ENCODE measurements around the gene GGA3.
"Not testable (repeated sequence)": the region's sequence is repeated elsewhere in the genome, so short reads cannot be mapped to it uniquely, and the experiment has no call there.

The GGA3 gene

GRCh38 chr17:75271955-75272847 is 10.8 kb upstream of the GGA3 start:
- no peak for DNase-seq (ENCODE audit: low read depth)

- peak; percentile 86 for DNase-seq (ENCODE audit: low read depth)
Observed at GRCh38 chr17:75271233-75271954, 10.0 kb upstream of the GGA3 start.

GRCh38 chr17:75270966-75271232 is 9.5 kb upstream of the GGA3 start, which contains the start of gene MIF4GD:
TSS of gene MIF4GD (minus strand) at chr17:75271231. CDS start at chr17:75270195, 1,036 bp downstream.
- DNase-seq (ENCODE audit: low read depth), result no peak

GRCh38 chr17:75270218-75270965 is 9.0 kb upstream of the GGA3 start:
- peak; percentile 47 for DNase-seq (ENCODE audit: low read depth)

- no peak for DNase-seq (ENCODE audit: low read depth)
Observed at GRCh38 chr17:75269844-75270217, 8.4 kb upstream of the GGA3 start.

- DNase-seq (ENCODE audit: low read depth), result no peak
Observed at GRCh38 chr17:75267411-75268232, 6.2 kb upstream of the GGA3 start.

GRCh38 chr17:75267153-75267410 is 5.7 kb upstream of the GGA3 start:
- DNase-seq (ENCODE audit: low read depth), result no peak

GRCh38 chr17:75266316-75267152 is 5.1 kb upstream of the GGA3 start:
- DNase-seq (ENCODE audit: low read depth), result no peak

- DNase-seq (ENCODE audit: low read depth), result no peak
Observed at GRCh38 chr17:75265614-75266315, 4.4 kb upstream of the GGA3 start.

GRCh38 chr17:75263055-75263454 is 1.6 kb upstream of the GGA3 start:
- no peak for DNase-seq (ENCODE audit: low read depth)

GRCh38 chr17:75262112-75262606 is 753 bp upstream of the GGA3 start:
- DNase-seq (ENCODE audit: low read depth), result no peak

GRCh38 chr17:75260641-75261335 is 618 bp downstream of the GGA3 start:
- DNase-seq (ENCODE audit: low read depth), result no peak

- not testable (repeated sequence) for DNase-seq (ENCODE audit: low read depth)
Observed at GRCh38 chr17:75257228-75257627, 4.2 kb downstream of the GGA3 start.

- DNase-seq (ENCODE audit: low read depth), result not testable (repeated sequence)
Observed at GRCh38 chr17:75255954-75256698, 5.3 kb downstream of the GGA3 start.

GRCh38 chr17:75252039-75252816 is 9.2 kb downstream of the GGA3 start:
- DNase-seq (ENCODE audit: low read depth), result no peak

- no peak for DNase-seq (ENCODE audit: low read depth)
Observed at GRCh38 chr17:75250009-75250471, 11.4 kb downstream of the GGA3 start.

GRCh38 chr17:75249564-75249963 is 11.8 kb downstream of the GGA3 start:
- DNase-seq (ENCODE audit: low read depth), result no peak

- DNase-seq (ENCODE audit: low read depth), result no peak
Observed at GRCh38 chr17:75246404-75246803, 15.0 kb downstream of the GGA3 start.

Data from stimulated activated CD8-positive, alpha-beta memory T cell treated with anti-CD3 and anti-CD28 coated beads, Interleukin-15, amount 100 ng/mL, for 24 hours (primary cell).